ENCODE results near the gene DHX35.

DNA sequence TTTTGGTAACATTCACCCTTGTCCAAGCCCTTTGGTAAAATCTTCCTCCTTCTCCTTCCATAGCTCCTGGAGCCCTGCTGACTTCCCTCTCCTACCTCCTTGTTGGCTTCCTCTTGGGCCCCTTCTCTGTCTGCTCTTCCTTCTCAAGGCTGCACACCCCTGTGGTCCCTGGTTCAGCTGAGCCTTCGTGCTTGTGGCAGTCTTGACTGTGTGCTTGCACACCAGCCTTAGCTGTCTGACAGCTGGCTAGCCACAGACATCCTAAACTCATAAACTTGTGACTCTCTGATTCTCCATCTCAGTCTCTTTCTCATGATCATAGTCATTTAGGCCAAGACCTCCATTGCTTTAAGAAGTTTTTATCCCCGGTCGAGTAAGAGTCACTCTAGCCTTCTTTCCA is 37.1 kb downstream of the DHX35 start:
- TF ChIP-seq, protein P1, sequence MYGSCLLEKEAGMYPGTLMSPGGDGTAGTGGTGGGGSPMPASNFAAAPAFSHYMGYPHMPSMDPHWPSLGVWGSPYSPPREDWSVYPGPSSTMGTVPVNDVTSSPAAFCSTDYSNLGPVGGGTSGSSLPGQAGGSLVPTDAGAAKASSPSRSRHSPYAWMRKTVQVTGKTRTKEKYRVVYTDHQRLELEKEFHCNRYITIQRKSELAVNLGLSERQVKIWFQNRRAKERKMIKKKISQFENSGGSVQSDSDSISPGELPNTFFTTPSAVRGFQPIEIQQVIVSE (CRISPR knock-in tag; IDR thresholded peaks at IDR 0.05; ENCODE audit: borderline replicate concordance): no peak
- TF ChIP-seq, protein P2, sequence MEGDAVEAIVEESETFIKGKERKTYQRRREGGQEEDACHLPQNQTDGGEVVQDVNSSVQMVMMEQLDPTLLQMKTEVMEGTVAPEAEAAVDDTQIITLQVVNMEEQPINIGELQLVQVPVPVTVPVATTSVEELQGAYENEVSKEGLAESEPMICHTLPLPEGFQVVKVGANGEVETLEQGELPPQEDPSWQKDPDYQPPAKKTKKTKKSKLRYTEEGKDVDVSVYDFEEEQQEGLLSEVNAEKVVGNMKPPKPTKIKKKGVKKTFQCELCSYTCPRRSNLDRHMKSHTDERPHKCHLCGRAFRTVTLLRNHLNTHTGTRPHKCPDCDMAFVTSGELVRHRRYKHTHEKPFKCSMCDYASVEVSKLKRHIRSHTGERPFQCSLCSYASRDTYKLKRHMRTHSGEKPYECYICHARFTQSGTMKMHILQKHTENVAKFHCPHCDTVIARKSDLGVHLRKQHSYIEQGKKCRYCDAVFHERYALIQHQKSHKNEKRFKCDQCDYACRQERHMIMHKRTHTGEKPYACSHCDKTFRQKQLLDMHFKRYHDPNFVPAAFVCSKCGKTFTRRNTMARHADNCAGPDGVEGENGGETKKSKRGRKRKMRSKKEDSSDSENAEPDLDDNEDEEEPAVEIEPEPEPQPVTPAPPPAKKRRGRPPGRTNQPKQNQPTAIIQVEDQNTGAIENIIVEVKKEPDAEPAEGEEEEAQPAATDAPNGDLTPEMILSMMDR (IDR thresholded peaks at IDR 0.05): no peak
- TF ChIP-seq NFE2L1 (CRISPR knock-in tag; IDR thresholded peaks at IDR 0.05): no peak
